ENCODE data around the gene SERPINA4. TPM values are rescaled to one million over a fixed set of nuclear protein-coding genes. Genes with fewer than 3 reads are reported as not detected.

Gene SERPINA4
- total RNA-seq, 1 donor from 2014 or later = not detected

DNA sequence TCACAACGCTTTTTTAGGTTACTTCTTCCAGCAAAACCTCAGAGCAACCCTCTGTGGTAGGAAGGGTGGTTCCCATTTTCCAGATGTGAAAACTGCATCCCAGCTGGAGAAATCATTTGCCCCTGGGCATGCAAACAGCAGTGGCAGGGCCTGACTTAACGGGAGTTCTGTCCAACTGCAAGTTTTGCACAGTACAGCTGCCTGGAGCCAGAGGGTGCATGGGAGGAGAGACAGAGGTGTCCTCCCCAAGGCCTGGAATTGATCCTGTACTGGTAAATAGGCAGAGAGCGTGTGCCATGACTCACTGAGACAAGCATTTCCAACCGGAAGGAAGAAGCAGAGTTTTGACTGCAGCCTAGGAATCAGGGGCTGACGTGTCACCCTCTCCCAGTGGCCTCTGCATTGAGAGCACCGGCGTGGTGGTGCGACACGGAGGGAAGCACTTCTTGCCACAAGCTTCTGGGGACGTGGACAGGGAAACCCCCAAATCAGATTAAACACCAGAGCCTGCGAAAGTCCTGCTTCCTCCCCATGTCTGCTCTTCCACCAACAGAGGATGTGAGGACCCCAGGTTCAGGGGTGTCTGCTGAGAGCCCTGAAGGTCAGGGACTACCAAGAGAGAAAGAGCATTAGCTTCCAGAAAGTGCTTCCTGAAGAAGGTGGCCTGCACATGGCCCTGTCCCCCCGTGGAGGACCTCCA is 19.0 kb upstream of the SERPINA4 start:
- Histone ChIP-seq H3K4me1 (ENCODE audit: control insufficient read depth in 3 of 3, insufficient read depth in 3 of 3, low read length in 3 of 3) (no peaks in the 10 kb centered on the region), H3K36me3 (ENCODE audit: control insufficient read depth in 3 of 3, insufficient read depth in 3 of 3, low read length in 3 of 3) (no peaks in the 10 kb centered on the region), H3K4me3 (ENCODE audit: low read length in 3 of 3) (no peak overlapping the region), H3K27ac (ENCODE audit: low read depth, low read length) (no peak overlapping the region), H3K9ac (ENCODE audit: low read depth in 1 of 3, low read length in 3 of 3) (no peak overlapping the region), H3K27me3 (ENCODE audit: control insufficient read depth in 3 of 3, insufficient read depth in 3 of 3, low read length in 3 of 3) (peaks cover 0 to 16% (median 7%) of the 10 kb centered on the region in 3 donors), H3K9me3 (ENCODE audit: control insufficient read depth in 3 of 3, low read length in 3 of 3) (peaks cover 0 to 3% (median 0%) of the 10 kb centered on the region in 3 donors)

DNA sequence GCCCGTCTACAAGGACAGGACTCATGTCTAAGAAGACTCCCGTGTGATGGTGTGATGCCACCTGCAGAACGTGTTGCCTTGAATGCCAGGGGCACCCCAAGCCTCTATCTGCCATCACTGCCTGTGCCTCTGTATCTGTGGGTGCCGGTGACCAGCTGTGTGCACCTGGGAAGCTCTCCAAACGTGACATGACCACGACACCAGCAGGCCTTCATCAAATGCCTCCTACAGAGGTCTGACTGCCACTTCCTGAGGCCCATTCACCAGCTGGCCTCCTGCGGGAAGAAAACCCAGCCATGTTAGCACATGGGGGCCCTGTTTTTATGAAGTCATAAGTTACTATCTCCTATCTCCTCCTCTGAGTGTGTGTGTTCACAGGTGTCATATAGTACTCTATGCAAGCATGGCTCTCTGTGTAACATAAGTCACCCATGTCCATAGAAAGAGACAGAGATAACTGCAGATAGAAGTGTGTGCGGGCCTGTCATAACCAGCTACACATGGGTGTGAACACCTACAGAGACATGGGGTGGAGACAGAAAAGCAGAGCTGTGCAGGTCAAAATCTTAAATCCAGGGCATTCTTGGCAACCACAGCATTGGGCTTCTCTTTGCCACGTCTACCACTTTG is 18.3 kb upstream of the SERPINA4 start:
- Histone ChIP-seq H3K27me3 (ENCODE audit: control insufficient read depth in 3 of 3, insufficient read depth in 3 of 3, low read length in 3 of 3) (peaks cover 0 to 16% (median 7%) of the 10 kb centered on the region in 3 donors), H3K9me3 (ENCODE audit: control insufficient read depth in 3 of 3, low read length in 3 of 3) (peaks cover 0 to 3% (median 0%) of the 10 kb centered on the region in 3 donors), H3K4me3 (ENCODE audit: low read length in 3 of 3) (no peak overlapping the region), H3K4me1 (ENCODE audit: control insufficient read depth in 3 of 3, insufficient read depth in 3 of 3, low read length in 3 of 3) (no peaks in the 10 kb centered on the region), H3K9ac (ENCODE audit: low read depth in 1 of 3, low read length in 3 of 3) (no peak overlapping the region), H3K27ac (ENCODE audit: low read depth, low read length) (no peak overlapping the region), H3K36me3 (ENCODE audit: control insufficient read depth in 3 of 3, insufficient read depth in 3 of 3, low read length in 3 of 3) (no peaks in the 10 kb centered on the region)

DNA sequence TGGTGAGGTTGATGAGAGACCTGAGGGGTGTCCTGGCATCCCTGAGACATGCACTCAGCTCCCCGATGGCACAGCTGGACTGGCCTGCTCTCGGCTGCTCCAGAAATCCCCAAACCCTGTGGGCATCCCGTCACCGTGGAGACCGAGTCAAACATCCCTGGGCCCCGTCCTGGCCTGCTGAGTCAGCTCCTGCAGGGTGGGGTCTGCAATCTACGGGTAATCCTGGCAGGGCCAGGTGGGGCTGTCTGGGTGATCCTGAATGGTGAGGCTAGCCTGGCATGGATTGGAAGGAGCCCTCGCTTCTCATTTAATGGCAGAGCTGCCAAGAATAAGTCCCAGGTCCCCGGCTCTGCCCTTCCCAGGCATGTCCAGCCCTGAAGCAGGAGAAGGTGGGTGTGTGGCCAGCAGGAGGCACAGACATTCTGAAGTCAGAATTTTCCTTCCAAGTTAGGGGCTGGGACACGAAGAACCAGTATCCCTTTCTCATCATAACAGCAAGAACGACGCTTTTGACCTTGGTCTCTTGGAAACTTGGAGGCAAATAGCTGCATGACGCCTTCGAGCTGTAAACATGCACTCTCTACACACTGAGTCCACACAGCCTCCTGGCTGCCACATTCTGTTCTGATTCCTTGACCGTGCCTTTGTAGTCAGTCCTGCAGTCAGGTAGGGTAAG is 17.7 kb upstream of the SERPINA4 start:
- Histone ChIP-seq H3K4me1 (ENCODE audit: control insufficient read depth in 3 of 3, insufficient read depth in 3 of 3, low read length in 3 of 3) (no peaks in the 10 kb centered on the region), H3K9ac (ENCODE audit: low read depth in 1 of 3, low read length in 3 of 3) (no peak overlapping the region), H3K4me3 (ENCODE audit: low read length in 3 of 3) (no peak overlapping the region), H3K27me3 (ENCODE audit: control insufficient read depth in 3 of 3, insufficient read depth in 3 of 3, low read length in 3 of 3) (peaks cover 0 to 12% (median 2%) of the 10 kb centered on the region in 3 donors), H3K36me3 (ENCODE audit: control insufficient read depth in 3 of 3, insufficient read depth in 3 of 3, low read length in 3 of 3) (no peaks in the 10 kb centered on the region), H3K27ac (ENCODE audit: low read depth, low read length) (no peak overlapping the region), H3K9me3 (ENCODE audit: control insufficient read depth in 3 of 3, low read length in 3 of 3) (peaks cover 0 to 3% (median 0%) of the 10 kb centered on the region in 3 donors)

DNA sequence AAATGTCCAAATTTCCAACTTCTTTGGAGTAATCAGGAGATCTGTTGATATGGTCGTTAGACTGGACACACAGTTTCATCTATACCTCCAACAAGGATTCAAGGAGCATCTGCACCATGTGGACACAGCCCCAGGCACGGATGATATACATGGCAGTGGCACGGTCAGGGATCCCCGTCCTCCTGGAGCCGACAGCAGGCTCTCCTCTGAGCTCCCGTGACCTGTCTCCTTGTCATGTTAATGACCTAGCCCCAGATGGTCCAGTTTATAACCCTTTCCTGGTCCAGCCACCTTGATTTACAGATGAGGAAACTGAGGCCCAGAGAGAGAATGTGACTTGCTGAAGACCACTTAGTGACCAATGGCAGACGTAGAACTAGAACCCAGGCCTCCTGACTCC is 16.5 kb upstream of the SERPINA4 start:
- Histone ChIP-seq H3K4me1 (ENCODE audit: control insufficient read depth in 3 of 3, insufficient read depth in 3 of 3, low read length in 3 of 3) (no peaks in the 10 kb centered on the region), H3K36me3 (ENCODE audit: control insufficient read depth in 3 of 3, insufficient read depth in 3 of 3, low read length in 3 of 3) (no peaks in the 10 kb centered on the region), H3K9ac (ENCODE audit: low read depth in 1 of 3, low read length in 3 of 3) (no peak overlapping the region), H3K27me3 (ENCODE audit: control insufficient read depth in 3 of 3, insufficient read depth in 3 of 3, low read length in 3 of 3) (peaks cover 0 to 12% (median 2%) of the 10 kb centered on the region in 3 donors), H3K27ac (ENCODE audit: low read depth, low read length) (no peak overlapping the region), H3K4me3 (ENCODE audit: low read length in 3 of 3) (no peak overlapping the region), H3K9me3 (ENCODE audit: control insufficient read depth in 3 of 3, low read length in 3 of 3) (peaks cover 0 to 3% (median 0%) of the 10 kb centered on the region in 3 donors)

DNA sequence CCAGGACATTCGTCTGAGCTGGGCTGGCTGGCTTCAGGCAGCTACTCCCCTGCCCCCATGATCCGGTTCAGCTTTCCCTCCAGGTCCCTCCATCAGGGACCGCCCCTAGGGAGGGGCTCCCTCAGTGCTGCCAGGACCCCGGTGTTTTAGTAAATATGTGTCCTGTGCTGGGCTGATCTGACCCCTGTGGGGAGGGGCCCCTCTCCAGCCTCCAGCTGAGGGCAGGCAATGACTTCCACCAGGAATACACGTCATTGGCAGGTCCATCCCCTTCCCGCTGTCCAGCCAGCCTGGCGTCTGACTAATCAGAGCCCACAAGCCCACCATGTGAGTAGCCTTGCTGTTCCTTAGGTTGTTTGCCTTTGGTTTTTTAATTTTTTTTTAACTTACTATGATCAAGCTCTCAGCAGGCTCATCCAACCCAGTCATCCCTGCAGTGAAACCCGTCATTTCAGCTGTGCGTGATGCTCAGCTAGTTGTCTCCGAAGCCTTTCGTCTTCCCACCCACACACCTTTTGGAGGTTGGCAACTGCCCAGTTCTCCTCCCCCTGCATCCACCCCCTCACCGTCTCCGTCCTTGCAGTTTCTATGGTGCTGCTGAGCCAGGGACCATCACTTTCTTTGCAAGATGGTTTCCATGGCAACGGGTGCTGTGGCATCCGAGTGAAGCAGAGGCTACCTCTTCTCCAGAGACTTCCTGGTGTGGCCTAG is 16.0 kb upstream of the SERPINA4 start:
- Histone ChIP-seq H3K36me3 (ENCODE audit: control insufficient read depth in 3 of 3, insufficient read depth in 3 of 3, low read length in 3 of 3) (no peaks in the 10 kb centered on the region), H3K27ac (ENCODE audit: low read depth, low read length) (no peak overlapping the region), H3K27me3 (ENCODE audit: control insufficient read depth in 3 of 3, insufficient read depth in 3 of 3, low read length in 3 of 3) (peaks cover 0 to 12% (median 2%) of the 10 kb centered on the region in 3 donors), H3K9me3 (ENCODE audit: control insufficient read depth in 3 of 3, low read length in 3 of 3) (peaks cover 0 to 3% (median 0%) of the 10 kb centered on the region in 3 donors), H3K9ac (ENCODE audit: low read depth in 1 of 3, low read length in 3 of 3) (no peak overlapping the region), H3K4me1 (ENCODE audit: control insufficient read depth in 3 of 3, insufficient read depth in 3 of 3, low read length in 3 of 3) (no peaks in the 10 kb centered on the region), H3K4me3 (ENCODE audit: low read length in 3 of 3) (no peak overlapping the region)

DNA sequence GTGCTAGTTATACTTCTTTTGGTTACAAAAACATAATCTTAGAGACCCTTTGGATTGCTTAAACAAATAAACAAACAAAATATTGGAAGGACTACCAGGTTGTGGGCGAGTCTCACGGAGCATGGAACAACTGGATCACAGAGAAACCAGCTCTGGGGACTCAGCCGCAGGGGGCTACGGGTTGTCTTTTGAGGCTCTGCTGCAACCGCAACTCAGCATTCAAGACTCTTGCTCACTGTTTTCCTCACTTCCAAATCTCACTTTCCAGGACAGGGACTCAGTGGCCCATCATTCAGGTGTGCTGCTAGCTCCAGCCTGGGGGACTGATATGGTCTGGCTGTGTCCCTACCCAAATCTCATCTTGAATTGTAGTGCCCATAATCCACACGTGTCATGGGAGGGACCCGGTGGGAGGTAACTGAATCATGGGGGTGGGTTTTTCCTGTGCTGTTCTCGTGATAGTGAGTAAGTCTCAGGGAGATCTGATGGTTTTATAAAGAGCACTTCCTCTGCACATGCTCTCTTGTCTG is 14.0 kb upstream of the SERPINA4 start:
- H3K36me3 ChIP-seq (ENCODE audit: control insufficient read depth in 3 of 3, insufficient read depth in 3 of 3, low read length in 3 of 3) = no peaks in the 10 kb centered on the region
- H3K4me3 ChIP-seq (ENCODE audit: low read length in 3 of 3) = no peak overlapping the region
- peaks cover 0 to 12% (median 2%) of the 10 kb centered on the region in 3 donors for H3K27me3 ChIP-seq (ENCODE audit: control insufficient read depth in 3 of 3, insufficient read depth in 3 of 3, low read length in 3 of 3)
- no peak overlapping the region for H3K9ac ChIP-seq (ENCODE audit: low read depth in 1 of 3, low read length in 3 of 3)
- H3K4me1 ChIP-seq (ENCODE audit: control insufficient read depth in 3 of 3, insufficient read depth in 3 of 3, low read length in 3 of 3) = no peaks in the 10 kb centered on the region
- peaks cover 0 to 3% (median 0%) of the 10 kb centered on the region in 3 donors for H3K9me3 ChIP-seq (ENCODE audit: control insufficient read depth in 3 of 3, low read length in 3 of 3)
- H3K27ac ChIP-seq (ENCODE audit: low read depth, low read length) = no peak overlapping the region

DNA sequence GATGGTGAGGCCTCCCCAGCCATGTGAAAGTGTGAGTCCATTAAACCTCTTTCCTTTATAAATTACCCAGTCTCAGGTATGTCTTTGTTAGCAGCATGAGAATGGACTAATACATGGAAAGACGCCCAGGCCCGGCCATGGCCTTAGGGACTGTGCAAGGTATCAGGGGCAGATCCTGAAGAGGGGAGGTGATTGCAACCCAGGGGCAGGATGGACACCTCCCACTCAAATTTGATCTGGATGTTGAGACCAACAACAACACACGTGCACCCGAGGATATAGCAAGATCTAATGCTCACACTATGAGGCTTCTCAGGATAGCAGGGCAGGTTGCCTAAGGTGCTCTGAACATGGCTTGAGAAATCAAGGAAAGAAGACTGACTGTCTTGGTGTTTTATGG is 13.5 kb upstream of the SERPINA4 start:
- no peaks in the 10 kb centered on the region for H3K36me3 ChIP-seq (ENCODE audit: control insufficient read depth in 3 of 3, insufficient read depth in 3 of 3, low read length in 3 of 3)
- no peak overlapping the region for H3K9ac ChIP-seq (ENCODE audit: low read depth in 1 of 3, low read length in 3 of 3)
- no peak overlapping the region for H3K4me3 ChIP-seq (ENCODE audit: low read length in 3 of 3)
- H3K27me3 ChIP-seq (ENCODE audit: control insufficient read depth in 3 of 3, insufficient read depth in 3 of 3, low read length in 3 of 3) = peaks cover 0 to 12% (median 2%) of the 10 kb centered on the region in 3 donors
- no peaks in the 10 kb centered on the region for H3K4me1 ChIP-seq (ENCODE audit: control insufficient read depth in 3 of 3, insufficient read depth in 3 of 3, low read length in 3 of 3)
- no peak overlapping the region for H3K27ac ChIP-seq (ENCODE audit: low read depth, low read length)
- peaks cover 0 to 3% (median 0%) of the 10 kb centered on the region in 3 donors for H3K9me3 ChIP-seq (ENCODE audit: control insufficient read depth in 3 of 3, low read length in 3 of 3)

DNA sequence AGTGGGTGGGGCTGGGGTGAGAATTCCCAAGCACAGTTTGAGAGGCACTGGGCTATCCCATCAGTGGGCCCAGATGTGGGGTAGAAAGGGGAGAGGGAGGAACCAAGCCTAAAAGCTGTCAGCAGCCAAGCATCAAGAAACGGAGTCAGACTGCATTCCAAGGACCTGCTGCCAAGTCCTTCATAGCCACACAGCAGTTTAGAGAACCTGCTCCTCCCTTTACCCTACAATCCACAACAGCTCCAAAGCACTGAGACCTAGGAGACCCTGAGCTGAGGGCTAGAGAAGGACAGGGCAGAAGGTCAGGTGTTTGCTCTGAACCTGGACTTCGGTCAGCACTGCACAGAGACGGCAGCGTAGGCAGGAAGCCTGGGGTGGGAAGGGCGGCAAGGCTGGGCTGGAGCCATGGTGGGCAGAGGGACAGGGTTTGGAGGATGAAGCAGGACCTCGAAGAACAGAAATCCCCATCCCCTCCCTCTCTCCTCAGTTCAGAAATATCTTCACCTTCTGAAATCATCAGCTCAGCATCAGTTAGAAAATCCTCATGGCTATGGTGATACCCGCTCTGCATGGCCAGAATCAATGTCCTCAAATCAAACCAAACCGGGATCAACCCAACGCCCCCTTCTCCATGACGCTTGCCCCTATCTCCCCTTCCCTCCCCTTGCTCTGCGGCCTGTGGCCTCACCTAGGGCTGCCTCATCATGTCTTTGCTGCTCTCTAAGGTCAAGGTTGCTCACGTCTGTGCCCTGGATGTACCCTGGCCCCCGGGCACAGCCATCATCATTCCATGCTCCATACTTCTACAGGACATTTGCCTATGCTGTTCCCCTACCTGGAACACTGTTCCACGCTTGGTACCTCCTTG is 12.9 kb upstream of the SERPINA4 start:
- no peak overlapping the region for H3K27ac ChIP-seq (ENCODE audit: low read depth, low read length)
- peaks cover 0 to 10% (median 2%) of the 10 kb centered on the region in 3 donors for H3K27me3 ChIP-seq (ENCODE audit: control insufficient read depth in 3 of 3, insufficient read depth in 3 of 3, low read length in 3 of 3)
- no peaks in the 10 kb centered on the region for H3K4me1 ChIP-seq (ENCODE audit: control insufficient read depth in 3 of 3, insufficient read depth in 3 of 3, low read length in 3 of 3)
- no peaks in the 10 kb centered on the region for H3K36me3 ChIP-seq (ENCODE audit: control insufficient read depth in 3 of 3, insufficient read depth in 3 of 3, low read length in 3 of 3)
- H3K9ac ChIP-seq (ENCODE audit: low read depth in 1 of 3, low read length in 3 of 3) = no peak overlapping the region
- H3K9me3 ChIP-seq (ENCODE audit: control insufficient read depth in 3 of 3, low read length in 3 of 3) = peaks cover 0 to 3% (median 0%) of the 10 kb centered on the region in 3 donors
- no peak overlapping the region for H3K4me3 ChIP-seq (ENCODE audit: low read length in 3 of 3)
